ENCODE measurements around the gene CCNYL1.

CCNYL1 gene

GRCh38 chr2:207704078-207704477, 7.4 kb upstream of the CCNYL1 start:
- no peak for ATAC-seq
- TF ChIP-seq TOX (CRISPR knock-in tag; IDR thresholded peaks at IDR 0.05; ENCODE audit: borderline replicate concordance) (no peak), PATZ1 (CRISPR knock-in tag; IDR thresholded peaks at IDR 0.05; ENCODE audit: borderline replicate concordance) (no peak), RARB (CRISPR knock-in tag; IDR thresholded peaks at IDR 0.05) (no peak), POU6F1 (CRISPR knock-in tag; IDR thresholded peaks at IDR 0.05; ENCODE audit: borderline replicate concordance, low read depth) (no peak), OSR1 (CRISPR knock-in tag; IDR thresholded peaks at IDR 0.05) (no peak)

- TF ChIP-seq SNAI2 (CRISPR knock-in tag; IDR thresholded peaks at IDR 0.05): no peak
- TF ChIP-seq ZNF565 (CRISPR knock-in tag; conservative IDR thresholded peaks at IDR 0.05; ENCODE audit: low read depth): no peak
- no peak for TF ChIP-seq ARNTL (CRISPR knock-in tag; IDR thresholded peaks at IDR 0.05; ENCODE audit: borderline replicate concordance, low read depth)
- no peak for TF ChIP-seq BACH2 (CRISPR knock-in tag; IDR thresholded peaks at IDR 0.05; ENCODE audit: borderline replicate concordance)
- TF ChIP-seq CREB5 (CRISPR knock-in tag; IDR thresholded peaks at IDR 0.05; ENCODE audit: low read depth): no peak
- TF ChIP-seq RARB (CRISPR knock-in tag; IDR thresholded peaks at IDR 0.05): no peak
- ATAC-seq: no peak
Observed at GRCh38 chr2:207704671-207705070, 6.8 kb upstream of the CCNYL1 start.

- no peak for ATAC-seq
- TF ChIP-seq ZNF8 (CRISPR knock-in tag; IDR thresholded peaks at IDR 0.05): no peak
- no peak for TF ChIP-seq CREB5 (CRISPR knock-in tag; IDR thresholded peaks at IDR 0.05; ENCODE audit: low read depth)
- no peak for TF ChIP-seq PPARA (CRISPR knock-in tag; IDR thresholded peaks at IDR 0.05; ENCODE audit: borderline replicate concordance)
- no peak for TF ChIP-seq TSHZ2 (CRISPR knock-in tag; IDR thresholded peaks at IDR 0.05)
- no peak for TF ChIP-seq ZC3H10 (CRISPR knock-in tag; IDR thresholded peaks at IDR 0.05)
- no peak for TF ChIP-seq SNAI2 (CRISPR knock-in tag; IDR thresholded peaks at IDR 0.05)
- no peak for TF ChIP-seq PATZ1 (CRISPR knock-in tag; IDR thresholded peaks at IDR 0.05; ENCODE audit: borderline replicate concordance)
- no peak for TF ChIP-seq ESRRG (CRISPR knock-in tag; IDR thresholded peaks at IDR 0.05)
- TF ChIP-seq RARB (CRISPR knock-in tag; IDR thresholded peaks at IDR 0.05): no peak
- no peak for TF ChIP-seq ZFP3 (CRISPR knock-in tag; IDR thresholded peaks at IDR 0.05)
- TF ChIP-seq ZFP30 (CRISPR knock-in tag; IDR thresholded peaks at IDR 0.05): no peak
- no peak for TF ChIP-seq TCF4 (CRISPR knock-in tag; IDR thresholded peaks at IDR 0.05; ENCODE audit: borderline replicate concordance)
- TF ChIP-seq CSRNP3 (CRISPR knock-in tag; IDR thresholded peaks at IDR 0.05): no peak
- no peak for TF ChIP-seq POU6F1 (CRISPR knock-in tag; IDR thresholded peaks at IDR 0.05; ENCODE audit: borderline replicate concordance, low read depth)
- no peak for TF ChIP-seq ARNTL (CRISPR knock-in tag; IDR thresholded peaks at IDR 0.05; ENCODE audit: borderline replicate concordance, low read depth)
- TF ChIP-seq ZNF70 (CRISPR knock-in tag; IDR thresholded peaks at IDR 0.05): no peak
Observed at GRCh38 chr2:207706936-207707860, 4.2 kb upstream of the CCNYL1 start.
